ENCODE measurements around the gene BLTP3B.
"Not testable (repeated sequence)": the region's sequence is repeated elsewhere in the genome, so short reads cannot be mapped to it uniquely, and the experiment has no call there.

BLTP3B gene

GRCh38 chr12:100142851-100143559 lies at the start of gene BLTP3B:
BLTP3B (minus strand) TSS chr12:100142874; CDS start chr12:100142635, 239 bp downstream.
- peak; percentile 84 for DNase-seq

GRCh38 chr12:100189636-100190394 lies 47.1 kb upstream of the BLTP3B start:
- no peak for DNase-seq

DNA sequence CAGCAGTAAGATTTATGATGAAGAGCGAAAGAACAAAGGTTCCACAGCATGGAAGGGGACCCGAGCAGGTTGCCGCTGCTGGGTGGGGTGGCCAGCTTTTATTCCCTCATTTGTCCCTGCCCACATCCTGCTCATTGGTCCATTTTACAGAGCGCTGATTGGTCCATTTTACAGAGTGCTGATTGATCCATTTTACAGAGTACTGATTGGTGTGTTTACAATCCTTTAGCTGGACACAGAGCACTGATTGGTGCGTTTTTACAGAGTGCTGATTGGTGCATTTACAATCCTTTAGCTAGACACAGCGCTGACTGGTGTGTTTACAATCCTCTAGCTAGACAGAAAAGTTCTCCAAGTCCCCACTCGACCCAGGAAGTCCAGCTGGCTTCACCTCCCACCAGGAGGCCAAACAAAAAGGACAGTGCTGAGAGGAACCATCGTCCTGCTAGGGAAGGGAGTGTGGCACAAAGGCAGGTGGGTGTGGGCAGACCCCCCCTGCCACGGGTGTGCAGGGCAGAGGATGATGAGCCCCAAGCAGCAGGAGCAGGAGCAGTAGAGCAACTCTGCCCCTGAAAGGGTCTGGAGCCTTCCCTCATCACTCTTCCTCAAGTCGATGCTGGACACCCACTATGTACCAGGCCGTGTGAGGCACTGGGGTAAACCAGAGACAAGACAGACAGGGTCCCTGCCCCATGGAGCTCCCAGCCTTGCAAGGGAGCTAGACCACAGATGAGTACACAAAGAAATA lies 46.4 kb upstream of the BLTP3B start:
- not testable (repeated sequence) for DNase-seq

DNA sequence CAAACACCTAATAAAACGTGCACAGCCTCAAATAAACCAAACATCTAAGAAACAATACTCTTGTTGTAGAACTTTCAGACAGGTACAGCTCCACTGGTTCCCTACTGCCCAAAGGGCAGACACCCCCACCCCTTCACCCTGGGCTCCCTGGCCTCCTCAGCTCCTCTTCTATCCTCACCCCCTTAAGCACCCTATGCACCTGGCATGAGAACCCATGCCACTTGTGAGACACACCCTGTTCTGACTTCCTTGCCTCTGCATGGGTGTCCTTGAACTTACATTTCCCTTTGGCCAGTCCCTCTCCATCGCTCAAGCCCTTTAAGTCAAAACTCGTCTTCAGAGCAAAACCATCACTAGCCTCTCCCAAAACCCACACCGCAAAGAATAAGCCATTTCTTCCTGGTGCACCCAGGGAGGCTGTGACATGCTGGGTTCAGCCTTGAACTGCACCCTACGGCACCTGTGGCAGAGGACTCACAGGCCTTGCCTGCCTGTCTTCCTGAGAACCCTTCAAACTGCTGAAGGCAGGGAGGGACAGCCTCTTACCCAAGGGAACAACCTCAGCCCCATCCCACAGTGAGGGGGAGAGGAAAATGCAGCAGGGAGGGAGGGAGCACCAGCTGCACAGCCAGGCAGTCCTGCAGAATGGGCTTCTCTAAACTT lies 45.3 kb upstream of the BLTP3B start:
- no peak for DNase-seq

- no peak for DNase-seq
Measured at GRCh38 chr12:100187068-100187467, 44.4 kb upstream of the BLTP3B start.

GRCh38 chr12:100186071-100186470 lies 43.4 kb upstream of the BLTP3B start:
- DNase-seq: no peak

DNA sequence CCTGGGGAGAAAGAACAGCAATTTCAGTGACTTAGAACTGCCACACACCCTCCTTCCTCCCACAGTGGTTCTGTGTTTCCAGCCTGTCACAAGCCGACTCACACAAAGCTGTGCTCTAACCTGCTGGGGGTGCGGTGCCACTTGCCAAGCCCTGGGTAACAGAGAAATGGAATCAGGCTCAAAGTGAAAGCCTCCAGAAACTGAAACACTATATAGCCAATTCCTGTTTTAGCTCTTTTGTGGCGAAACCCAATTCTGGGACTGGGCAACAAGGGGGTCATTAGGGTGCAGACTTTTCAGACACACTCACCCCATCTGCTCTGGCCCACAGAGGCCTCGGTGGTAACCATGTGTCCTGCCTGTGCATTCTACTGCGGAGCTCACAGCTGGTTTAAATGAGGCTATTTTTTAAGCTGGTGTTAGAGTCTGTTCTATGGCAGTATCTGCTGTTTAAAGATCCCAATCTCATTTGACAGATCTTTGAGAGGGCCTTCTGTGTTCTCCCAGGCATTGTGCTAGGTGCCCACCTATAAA lies 42.8 kb upstream of the BLTP3B start:
- no peak for DNase-seq

DNA sequence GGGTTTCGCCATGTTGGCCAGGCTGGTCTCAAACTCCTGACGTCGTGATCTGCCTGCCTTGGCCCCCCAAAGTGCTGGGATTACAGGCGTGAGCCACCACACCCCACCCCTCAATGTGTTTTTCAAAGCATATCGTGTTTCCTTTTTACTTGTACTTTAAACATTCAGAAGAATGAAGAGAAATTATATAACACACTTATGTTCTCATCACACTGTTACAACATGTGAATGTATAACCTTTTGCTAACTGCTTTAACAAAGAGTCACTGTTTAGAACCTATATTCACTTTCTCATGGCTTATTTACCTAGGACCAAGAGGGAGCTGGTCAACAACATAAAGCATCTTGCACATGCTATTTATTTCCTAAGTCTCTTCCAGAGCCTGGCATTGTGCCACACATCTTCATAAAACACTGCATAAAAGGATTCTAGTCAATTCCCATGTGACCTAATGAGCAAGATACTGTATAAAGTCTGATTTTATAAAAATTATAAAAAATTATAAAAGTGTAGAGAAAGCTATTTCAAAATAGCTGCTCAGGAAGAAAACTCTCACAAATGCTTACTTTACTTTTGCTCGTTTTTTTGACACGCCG lies 42.0 kb upstream of the BLTP3B start:
- DNase-seq: no peak

- DNase-seq: no peak
Measured at GRCh38 chr12:100179252-100179651, 36.6 kb upstream of the BLTP3B start.

DNA sequence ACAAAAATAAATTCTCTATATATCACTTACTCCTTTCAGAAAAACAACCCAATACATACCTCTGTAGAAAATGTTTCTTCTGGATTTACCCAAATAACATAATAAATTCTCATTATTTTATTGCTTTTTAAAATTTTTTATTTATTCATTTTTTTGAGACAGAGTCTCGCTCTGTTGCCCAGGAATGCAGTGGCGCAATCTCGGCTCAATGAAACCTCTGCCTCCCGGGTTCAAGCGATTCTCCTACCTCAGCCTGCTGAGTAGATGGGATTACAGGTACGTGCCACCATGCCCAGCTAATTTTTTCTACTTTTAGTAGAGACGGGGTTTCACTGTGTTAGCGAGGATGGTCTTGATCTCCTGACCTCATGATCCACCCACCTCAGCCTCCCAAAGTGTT lies 33.8 kb upstream of the BLTP3B start:
- DNase-seq: not testable (repeated sequence)

DNA sequence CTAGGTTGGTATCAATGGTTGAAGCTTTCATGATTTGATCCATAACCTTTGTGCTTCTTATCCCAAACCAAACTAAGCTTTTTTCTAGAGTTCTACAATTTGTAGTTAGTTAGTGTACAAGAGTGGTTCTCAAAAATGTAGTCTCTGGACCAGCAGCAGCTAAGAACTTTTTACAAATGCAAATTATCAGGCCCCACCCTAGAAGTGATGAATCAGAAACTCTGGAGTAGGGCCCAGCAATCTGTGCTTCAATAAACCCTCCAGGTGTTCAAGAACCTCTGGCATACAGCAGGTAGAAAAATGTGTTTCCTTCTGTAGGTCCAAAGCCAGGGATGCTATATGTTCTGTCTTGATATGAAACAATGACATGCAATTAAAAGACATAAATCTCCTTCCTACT lies 31.8 kb upstream of the BLTP3B start:
- DNase-seq: no peak

GRCh38 chr12:100173111-100173510 lies 30.4 kb upstream of the BLTP3B start:
- DNase-seq: no peak

DNA sequence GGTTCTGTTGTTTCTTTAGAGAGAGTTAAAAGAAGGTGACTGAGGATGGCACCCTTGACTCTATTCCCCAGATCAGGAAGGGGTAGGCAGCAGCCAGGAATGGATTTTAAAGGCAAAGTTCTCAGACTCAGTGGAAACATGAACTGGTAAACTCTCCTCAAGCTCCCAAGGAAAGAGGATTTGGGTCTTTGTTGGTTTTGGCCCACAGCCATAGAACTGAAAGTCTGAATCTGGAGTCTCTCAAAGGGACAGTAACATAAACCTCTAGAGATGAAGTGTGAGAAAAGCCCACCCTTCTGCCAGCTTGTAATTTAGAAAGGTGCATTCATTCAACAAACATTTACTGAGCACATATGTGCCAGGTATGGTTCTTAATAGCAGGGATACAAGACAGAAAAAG lies 28.6 kb upstream of the BLTP3B start:
- DNase-seq: no peak

GRCh38 chr12:100170313-100170858 lies 27.7 kb upstream of the BLTP3B start:
- no peak for DNase-seq

DNA sequence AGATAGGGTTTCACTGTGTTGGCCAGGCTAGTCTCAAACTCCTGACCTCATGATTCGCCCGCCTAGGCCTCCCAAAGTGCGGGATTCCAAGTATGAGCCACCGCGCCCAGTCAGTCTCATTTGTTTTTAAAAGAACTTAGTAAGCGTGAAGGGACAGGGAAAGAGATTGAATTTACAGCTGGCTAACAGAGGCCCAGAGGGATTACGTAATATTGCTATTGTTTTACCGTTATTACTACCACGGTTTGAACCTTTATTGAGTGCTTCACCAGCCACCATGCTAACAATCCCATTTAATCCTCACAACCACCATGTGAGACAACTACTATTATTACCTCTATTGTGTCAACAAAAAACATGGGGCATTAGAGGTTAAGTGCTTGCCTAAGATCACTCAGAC lies 26.7 kb upstream of the BLTP3B start:
- no peak for DNase-seq

DNA sequence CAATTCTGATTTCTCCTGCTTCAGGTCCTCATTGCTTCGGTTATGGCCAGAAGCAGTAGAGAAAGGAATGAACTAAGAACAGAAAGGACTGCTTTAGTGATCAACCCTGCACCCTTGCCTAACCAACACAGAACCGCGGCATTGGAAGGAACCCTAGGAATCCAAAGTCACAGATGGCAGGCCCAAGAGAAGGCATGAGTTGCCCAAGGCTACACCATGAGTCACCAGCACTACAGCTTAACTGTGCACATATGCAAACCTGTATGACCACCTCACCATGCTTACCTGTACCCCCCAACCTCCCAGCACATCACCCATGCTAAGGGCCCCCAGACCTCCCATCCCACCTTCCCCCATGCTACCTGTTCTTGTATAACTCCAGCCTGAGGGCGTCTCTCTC lies 25.9 kb upstream of the BLTP3B start:
- no peak for DNase-seq

DNA sequence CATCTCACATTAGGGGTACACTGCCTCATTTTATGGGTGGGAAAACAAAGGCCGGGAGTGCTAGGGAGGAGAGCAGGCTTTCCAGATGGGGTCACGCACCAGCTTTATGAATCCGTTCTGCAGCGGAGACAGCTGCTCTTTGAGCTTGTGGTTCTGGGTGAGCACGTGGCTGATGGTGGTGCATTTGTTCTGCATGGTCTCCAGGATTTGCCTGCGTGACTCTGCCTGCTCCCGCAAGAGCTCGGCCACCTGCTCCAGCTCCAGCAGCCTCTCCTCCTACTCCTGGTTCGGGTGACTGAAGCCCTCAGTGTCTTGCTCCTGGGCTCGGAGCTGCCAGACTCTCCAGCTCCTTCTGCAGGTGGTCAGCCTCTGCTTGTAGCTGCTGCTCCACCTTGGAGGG lies 23.6 kb upstream of the BLTP3B start:
- no peak for DNase-seq

DNA sequence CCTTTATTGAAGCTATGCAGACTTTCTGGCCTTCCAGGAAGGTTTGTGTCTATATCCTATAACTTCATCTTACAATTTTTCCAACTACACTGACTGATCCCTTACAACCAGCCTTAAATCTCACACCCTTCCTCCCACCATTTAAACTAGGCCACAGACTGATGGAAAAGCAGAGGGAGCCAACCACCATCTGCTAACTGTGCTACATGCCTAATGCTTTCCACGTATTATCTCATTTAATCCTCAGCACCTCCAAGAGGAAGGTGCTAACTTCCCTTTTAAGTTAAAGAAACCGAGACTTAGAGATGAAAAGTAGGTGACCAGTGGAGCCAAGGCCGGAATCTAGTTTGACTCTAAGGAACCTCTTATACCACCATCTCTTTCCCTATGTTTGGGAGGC lies 22.7 kb upstream of the BLTP3B start:
- DNase-seq: no peak

DNA sequence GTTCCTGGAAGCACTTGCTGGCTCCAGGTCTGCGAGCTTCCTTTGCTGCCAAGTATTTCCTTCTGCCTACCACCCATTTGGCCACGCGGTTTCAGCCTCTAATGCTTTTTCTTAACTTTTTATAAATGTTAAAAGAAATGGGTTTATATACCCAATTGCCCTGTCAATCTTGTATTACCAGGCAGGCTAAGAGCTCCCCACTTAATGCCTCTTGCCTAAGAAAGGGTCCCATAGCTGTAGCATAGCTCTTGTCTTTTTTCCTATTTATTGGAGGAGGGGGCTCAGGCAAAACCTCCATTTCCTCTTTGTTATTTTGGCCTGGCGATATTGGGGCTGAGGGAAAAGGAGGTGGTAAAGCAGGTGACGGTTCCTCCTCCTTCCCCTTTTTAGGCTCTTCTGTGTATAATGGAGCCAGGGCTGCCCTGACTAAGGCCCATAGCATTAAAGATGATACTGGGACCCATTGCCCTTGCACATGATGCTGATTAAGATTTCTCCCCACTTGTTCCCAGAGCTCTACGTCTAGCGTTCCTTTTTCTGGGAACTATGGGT lies 21.6 kb upstream of the BLTP3B start:
- DNase-seq: no peak

- DNase-seq: peak; percentile 86
Measured at GRCh38 chr12:100163416-100164152, 20.9 kb upstream of the BLTP3B start.
